AG04450 (cell line): ENCODE results near the gene TRAPPC2L. TPM values are rescaled to one million over a fixed set of nuclear protein-coding genes. Genes with fewer than 3 reads are reported as not detected.
A peak's percentile ranks its signal among the peaks of the same experiment; 100 is the strongest.
"Not testable (repeated sequence)": the region's sequence is repeated elsewhere in the genome, so short reads cannot be mapped to it uniquely, and the experiment has no call there.

Experiments used
- CTCF ChIA-PET: fragments of 300-600, 350-600 bp; formaldehyde crosslinking; extraction: SDS; loops from one replicate; lab custom pipeline; 2022; ENCODE audit warnings: antibody characterized with exemption, inconsistent platforms; lab: Charles Lee
- POLR2A ChIA-PET: fragments of 350-600 bp; formaldehyde crosslinking; extraction: SDS; loops from one replicate; lab custom pipeline; 2021; ENCODE audit warnings: antibody characterized with exemption, inconsistent platforms; lab: Yijun Ruan, JAX
- DNase-seq: peaks from one replicate; pipeline ENCODE4 v3.0.0-alpha.2; 2011; ENCODE audit warnings: low read depth, low spot score
- H3K27ac ChIP-seq: one replicate; pipeline ENCODE4 v1.5.1; 2012; ENCODE audit warnings: low read depth, low read length, control low read depth
- H3K27me3 ChIP-seq: one replicate; pipeline ENCODE4 v1.6.0; 2012; ENCODE audit warnings: low read length; ENCODE audit not compliant: control insufficient read depth, insufficient read depth
- H3K4me3 ChIP-seq: 2 replicates; pipeline ENCODE4 v1.5.1; 2011; ENCODE audit warnings: mild to moderate bottlenecking, low read depth, low read length, control low read depth
- H3K9me3 ChIP-seq: 2 replicates; pipeline ENCODE4 v1.5.1; 2012; ENCODE audit warnings: low read length; ENCODE audit not compliant: control insufficient read depth, insufficient read depth
- polyA plus RNA-seq: library from polyadenylated mRNA; depleted of rRNA; stranded (reverse); fragments of >200 nt; gene quantifications from 2 replicates; pipeline ENCODE4 v1.2.3, GENCODE V29; 2011
- TF ChIP-seq, protein P1 (sequence below): IDR thresholded peaks from 2 replicates; pipeline ENCODE4 v1.5.1; 2011; ENCODE audit warnings: low read depth, low read length, control low read depth, inconsistent platforms

Gene TRAPPC2L
- polyA plus RNA-seq, 1 experiment, result 72.8 TPM

DNA sequence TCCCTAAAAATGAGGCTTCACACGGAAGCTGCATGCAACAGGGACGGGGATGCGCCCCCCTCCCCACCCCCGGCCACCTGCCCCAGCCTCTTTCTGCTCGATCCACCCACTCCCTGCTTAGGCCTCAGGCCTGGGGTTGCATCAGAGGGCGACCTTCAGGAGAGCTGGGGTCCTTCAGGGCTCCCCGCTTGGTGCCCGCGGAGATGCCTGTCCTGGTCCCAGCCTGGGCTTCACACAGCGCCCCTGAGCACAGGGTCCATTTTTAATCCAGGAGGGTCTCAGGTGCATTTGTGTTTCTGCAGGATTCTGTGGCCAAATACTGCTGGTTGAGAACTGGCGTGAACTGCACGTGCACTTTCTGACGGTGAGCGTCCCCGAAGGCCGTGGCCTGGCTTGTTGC is 37.8 kb upstream of the TRAPPC2L start:
- Histone ChIP-seq H3K27ac (no peak overlapping the region), H3K4me3 (no peak overlapping the region), H3K9me3 (no peaks in the 10 kb centered on the region; the same call in 1 of the 2 replicates), H3K27me3 (no peaks in the 10 kb centered on the region)
- POLR2A ChIA-PET, result no interaction called here
- TF ChIP-seq, protein P1, sequence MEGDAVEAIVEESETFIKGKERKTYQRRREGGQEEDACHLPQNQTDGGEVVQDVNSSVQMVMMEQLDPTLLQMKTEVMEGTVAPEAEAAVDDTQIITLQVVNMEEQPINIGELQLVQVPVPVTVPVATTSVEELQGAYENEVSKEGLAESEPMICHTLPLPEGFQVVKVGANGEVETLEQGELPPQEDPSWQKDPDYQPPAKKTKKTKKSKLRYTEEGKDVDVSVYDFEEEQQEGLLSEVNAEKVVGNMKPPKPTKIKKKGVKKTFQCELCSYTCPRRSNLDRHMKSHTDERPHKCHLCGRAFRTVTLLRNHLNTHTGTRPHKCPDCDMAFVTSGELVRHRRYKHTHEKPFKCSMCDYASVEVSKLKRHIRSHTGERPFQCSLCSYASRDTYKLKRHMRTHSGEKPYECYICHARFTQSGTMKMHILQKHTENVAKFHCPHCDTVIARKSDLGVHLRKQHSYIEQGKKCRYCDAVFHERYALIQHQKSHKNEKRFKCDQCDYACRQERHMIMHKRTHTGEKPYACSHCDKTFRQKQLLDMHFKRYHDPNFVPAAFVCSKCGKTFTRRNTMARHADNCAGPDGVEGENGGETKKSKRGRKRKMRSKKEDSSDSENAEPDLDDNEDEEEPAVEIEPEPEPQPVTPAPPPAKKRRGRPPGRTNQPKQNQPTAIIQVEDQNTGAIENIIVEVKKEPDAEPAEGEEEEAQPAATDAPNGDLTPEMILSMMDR, result no peak
- CTCF ChIA-PET, result interaction anchor here (1.6 kb wide), 1 partner anchor 38 kb away, joined by 3 read pairs; the partner anchor contains the start of genes GALNS and TRAPPC2L
- no peak for DNase-seq

DNA sequence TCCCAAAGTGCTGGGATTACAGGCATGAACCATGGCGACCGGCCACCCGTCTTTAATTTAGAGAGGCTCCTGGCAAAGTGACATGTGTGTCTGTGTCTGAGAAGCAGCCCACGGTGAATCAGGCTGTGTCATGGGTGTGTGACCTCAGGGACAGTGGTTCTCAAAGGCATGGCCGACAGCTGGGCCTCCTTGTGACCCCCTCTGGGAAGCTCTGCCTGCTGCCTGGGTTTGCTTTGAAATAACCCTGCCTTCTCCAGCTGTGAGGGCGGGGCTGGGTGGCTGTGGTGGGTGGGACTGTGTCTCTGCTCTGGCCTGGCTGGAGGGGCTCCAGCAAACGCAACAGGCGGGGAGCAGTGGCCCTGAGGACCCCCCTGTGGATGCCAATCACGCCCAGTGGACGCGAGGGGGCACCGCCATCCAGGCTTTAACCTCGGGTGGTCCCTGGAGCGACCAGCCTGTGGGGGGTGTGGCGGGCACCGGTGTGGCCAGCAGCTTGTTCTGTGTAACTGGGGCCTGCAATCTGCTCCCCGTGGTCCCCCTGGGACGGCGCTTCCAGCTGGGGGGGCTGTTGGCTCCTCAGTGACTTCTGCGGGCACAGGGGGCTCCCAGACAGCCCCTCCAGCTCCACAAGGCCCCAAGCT is 36.4 kb upstream of the TRAPPC2L start:
- H3K9me3 ChIP-seq, result no peaks in the 10 kb centered on the region; the same call in 1 of the 2 replicates
- ChIA-PET CTCF (interaction anchor here (0.6 to 1.0 kb wide), 2 partner anchors 9 to 28 kb away, joined by 3 read pairs; no protein-coding TSS in a partner anchor), POLR2A (no interaction called here)
- TF ChIP-seq, protein P1, result no peak
- no peak overlapping the region for H3K4me3 ChIP-seq
- H3K27me3 ChIP-seq, result no peaks in the 10 kb centered on the region
- no peak for DNase-seq
- H3K27ac ChIP-seq, result no peak overlapping the region

- ChIA-PET CTCF (no interaction called here), POLR2A (no interaction called here)
- no peak overlapping the region for H3K4me3 ChIP-seq
- H3K9me3 ChIP-seq, result no peaks in the 10 kb centered on the region; the same call in 1 of the 2 replicates
- no peak for DNase-seq
- no peaks in the 10 kb centered on the region for H3K27me3 ChIP-seq
- H3K27ac ChIP-seq, result no peak overlapping the region
- TF ChIP-seq, protein P1, result 0 out of 2 replicates have a peak, but pooled peaks have one; percentile 4
These were observed 35.6 kb upstream of the TRAPPC2L start for GRCh38 chr16:88821168-88821850.

DNA sequence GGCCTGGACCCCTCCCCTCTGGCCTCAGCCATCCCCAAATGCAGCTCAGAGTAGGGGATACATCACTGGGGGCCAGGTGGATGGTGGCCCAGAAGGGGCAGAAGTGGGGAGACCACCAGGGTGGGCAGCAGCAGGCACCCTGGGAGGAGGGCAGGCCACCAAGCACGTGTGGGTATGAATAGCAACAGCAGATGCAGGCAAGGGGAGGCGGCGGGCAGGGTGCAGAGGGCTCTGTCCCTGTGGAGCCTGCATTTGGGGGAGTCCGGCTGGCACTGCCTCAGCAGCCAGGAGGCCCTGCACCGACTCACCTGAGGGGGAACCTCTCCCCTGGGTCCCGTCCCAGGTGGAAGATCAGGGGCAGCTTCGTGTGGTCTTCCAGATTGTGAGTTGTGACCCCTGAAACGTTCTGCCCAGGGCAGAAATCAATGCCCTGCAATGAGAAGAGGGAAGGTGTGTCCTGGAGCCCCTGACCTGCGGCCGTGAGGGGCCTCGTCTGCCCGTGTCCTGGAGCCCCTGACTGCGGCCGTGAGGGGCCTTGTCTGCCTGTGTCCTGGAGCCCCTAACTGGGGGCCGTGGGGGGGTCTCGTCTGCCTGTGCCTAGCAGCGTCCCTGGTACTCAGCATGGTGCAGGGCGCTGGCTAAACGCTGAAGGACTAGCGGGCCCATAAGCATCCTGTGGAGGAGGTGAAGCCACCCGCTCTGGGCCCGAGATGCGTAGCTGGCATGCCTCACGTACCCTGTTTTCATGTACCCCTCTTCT is 34.5 kb upstream of the TRAPPC2L start:
- TF ChIP-seq, protein P1, result no peak
- CTCF ChIA-PET, result no interaction called here

GRCh38 chr16:88823646-88824045 is 33.3 kb upstream of the TRAPPC2L start:
- H3K4me3 ChIP-seq, DNase-seq, H3K27ac ChIP-seq, CTCF ChIA-PET, H3K27me3 ChIP-seq, POLR2A ChIA-PET, H3K9me3 ChIP-seq: not testable (repeated sequence)

More for the DNA sequence above, 34.5 kb upstream of the TRAPPC2L start:
- H3K27me3 ChIP-seq, result no peaks in the 10 kb centered on the region
- no peaks in the 10 kb centered on the region; the same call in 1 of the 2 replicates for H3K9me3 ChIP-seq
- H3K4me3 ChIP-seq, result no peak overlapping the region
- no peak overlapping the region for H3K27ac ChIP-seq
- DNase-seq, result no peak
- POLR2A ChIA-PET, result no interaction called here
